Endothelial cell (in vitro differentiated cells): Measurements from ENCODE around the gene CABP4. TPM values are rescaled to one million over a fixed set of nuclear protein-coding genes. Genes with fewer than 3 reads are reported as not detected.

ENCODE experiments used
- DNase-seq: peaks from one replicate; pipeline ENCODE4 v3.0.0; 2021; ENCODE audit warnings: low spot score
- H3K27ac Mint-ChIP-seq: one replicate; pipeline ENCODE4 v1.8.0; 2021; ENCODE audit warnings: mixed read lengths, inconsistent platforms; ENCODE audit not compliant: unreplicated experiment
- H3K27me3 Mint-ChIP-seq: one replicate; pipeline ENCODE4 v1.8.0; 2021; ENCODE audit warnings: mild to moderate bottlenecking, moderate library complexity, mixed read lengths, inconsistent platforms; ENCODE audit not compliant: unreplicated experiment
- H3K36me3 Mint-ChIP-seq: one replicate; pipeline ENCODE4 v1.8.0; 2021; ENCODE audit warnings: mild to moderate bottlenecking, low read depth, mixed read lengths, inconsistent platforms; ENCODE audit not compliant: unreplicated experiment
- H3K4me1 Mint-ChIP-seq: one replicate; pipeline ENCODE4 v1.8.0; 2021; ENCODE audit warnings: mild to moderate bottlenecking, mixed read lengths, inconsistent platforms; ENCODE audit not compliant: unreplicated experiment
- H3K4me3 Mint-ChIP-seq: one replicate; pipeline ENCODE4 v1.8.0; 2021; ENCODE audit warnings: mild to moderate bottlenecking, mixed read lengths, inconsistent platforms; ENCODE audit not compliant: unreplicated experiment
- H3K9me3 Mint-ChIP-seq: one replicate; pipeline ENCODE4 v1.8.0; 2021; ENCODE audit warnings: mixed read lengths, inconsistent platforms; ENCODE audit not compliant: unreplicated experiment
- total RNA-seq: library from RNA; stranded (reverse); fragmentation: NEBNext Ultra II Directional; extraction: Animal tissue kit (Norgen Biotek cat#: 25700); gene quantifications from one replicate; pipeline ENCODE4 v1.2.1, GENCODE V29; 2021; ENCODE audit not compliant: unreplicated experiment
- TF ChIP-seq, protein P1 (sequence below): fragments of 200-600 bp; sonication (generic); IDR thresholded peaks from one replicate; pipeline ENCODE4 v1.5.0; 2021; ENCODE audit warnings: antibody characterized with exemption; ENCODE audit not compliant: unreplicated experiment

Gene CABP4
- total RNA-seq, 1 donor from 2014 or later = not detected

DNA sequence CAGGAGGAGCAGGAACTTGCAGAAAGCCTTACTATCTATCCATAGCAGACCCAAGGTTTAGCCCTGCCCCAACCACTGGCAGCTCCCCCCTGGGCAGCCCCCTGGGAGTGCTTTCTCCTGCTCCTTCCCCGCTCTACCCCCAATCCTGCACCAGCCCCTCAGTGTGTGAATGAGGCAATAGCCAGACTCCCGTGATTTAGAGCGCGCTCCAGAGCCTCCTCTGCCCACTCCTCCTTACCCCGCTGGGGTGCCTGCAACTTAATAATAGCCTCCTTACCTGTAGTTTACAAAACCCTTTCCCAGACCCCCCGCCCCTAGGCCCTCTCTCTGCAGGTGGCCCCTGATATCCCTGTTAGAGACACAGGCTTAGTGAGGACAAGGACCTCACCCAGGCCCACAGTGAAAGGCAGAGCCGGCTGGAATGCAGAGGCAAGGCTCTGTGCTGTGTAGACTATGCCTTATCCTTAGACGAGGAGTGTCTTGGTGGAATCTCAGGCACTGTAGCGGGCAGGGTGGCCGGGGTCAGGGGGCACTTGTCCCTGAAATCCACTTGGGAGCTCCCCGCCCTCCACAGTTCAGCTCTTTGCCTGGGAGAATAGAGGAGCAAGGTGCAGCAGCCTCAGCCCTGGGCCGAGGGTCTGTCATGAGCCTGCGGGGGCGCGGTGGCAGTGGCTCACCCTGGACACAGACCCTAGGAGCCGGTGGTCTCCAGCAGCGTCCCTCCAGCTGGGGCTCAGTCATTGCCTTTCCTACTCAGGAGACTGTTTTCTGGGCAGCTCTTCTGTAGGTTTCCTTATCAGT, 44.0 kb upstream of the CABP4 start:
- Mint-ChIP-seq H3K9me3 (no peaks in the 10 kb centered on the region), H3K27ac (no peak overlapping the region), H3K36me3 (no peaks in the 10 kb centered on the region), H3K4me3 (no peak overlapping the region), H3K27me3 (peaks cover 8% of the 10 kb centered on the region), H3K4me1 (peaks cover 16% of the 10 kb centered on the region)
- DNase-seq = no peak
- TF ChIP-seq, protein P1, sequence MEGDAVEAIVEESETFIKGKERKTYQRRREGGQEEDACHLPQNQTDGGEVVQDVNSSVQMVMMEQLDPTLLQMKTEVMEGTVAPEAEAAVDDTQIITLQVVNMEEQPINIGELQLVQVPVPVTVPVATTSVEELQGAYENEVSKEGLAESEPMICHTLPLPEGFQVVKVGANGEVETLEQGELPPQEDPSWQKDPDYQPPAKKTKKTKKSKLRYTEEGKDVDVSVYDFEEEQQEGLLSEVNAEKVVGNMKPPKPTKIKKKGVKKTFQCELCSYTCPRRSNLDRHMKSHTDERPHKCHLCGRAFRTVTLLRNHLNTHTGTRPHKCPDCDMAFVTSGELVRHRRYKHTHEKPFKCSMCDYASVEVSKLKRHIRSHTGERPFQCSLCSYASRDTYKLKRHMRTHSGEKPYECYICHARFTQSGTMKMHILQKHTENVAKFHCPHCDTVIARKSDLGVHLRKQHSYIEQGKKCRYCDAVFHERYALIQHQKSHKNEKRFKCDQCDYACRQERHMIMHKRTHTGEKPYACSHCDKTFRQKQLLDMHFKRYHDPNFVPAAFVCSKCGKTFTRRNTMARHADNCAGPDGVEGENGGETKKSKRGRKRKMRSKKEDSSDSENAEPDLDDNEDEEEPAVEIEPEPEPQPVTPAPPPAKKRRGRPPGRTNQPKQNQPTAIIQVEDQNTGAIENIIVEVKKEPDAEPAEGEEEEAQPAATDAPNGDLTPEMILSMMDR = no peak

DNA sequence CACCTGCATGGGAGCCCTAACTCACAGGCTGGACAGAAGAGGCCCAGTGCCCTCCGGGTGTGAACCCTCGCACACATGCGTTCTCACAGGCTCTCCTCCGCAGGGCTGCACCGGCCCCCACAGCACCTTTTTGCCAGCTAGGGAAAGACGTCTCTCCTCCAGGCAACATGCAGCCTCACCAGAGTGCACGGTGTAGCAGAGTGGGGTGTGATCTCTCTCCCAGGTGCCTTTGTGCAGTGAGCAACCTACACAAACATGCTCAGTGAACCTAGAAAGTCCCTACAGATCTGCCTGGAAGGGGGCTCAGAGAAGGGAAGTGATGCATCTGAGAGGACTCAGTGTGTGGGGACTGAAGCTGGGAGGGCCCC, 43.4 kb upstream of the CABP4 start:
- peaks cover 13% of the 10 kb centered on the region for H3K27me3 Mint-ChIP-seq
- H3K4me3 Mint-ChIP-seq = no peak overlapping the region
- H3K9me3 Mint-ChIP-seq = no peaks in the 10 kb centered on the region
- H3K4me1 Mint-ChIP-seq = peaks cover 18% of the 10 kb centered on the region
- DNase-seq = no peak
- TF ChIP-seq, protein P1 = no peak
- H3K27ac Mint-ChIP-seq = no peak overlapping the region
- no peaks in the 10 kb centered on the region for H3K36me3 Mint-ChIP-seq

DNA sequence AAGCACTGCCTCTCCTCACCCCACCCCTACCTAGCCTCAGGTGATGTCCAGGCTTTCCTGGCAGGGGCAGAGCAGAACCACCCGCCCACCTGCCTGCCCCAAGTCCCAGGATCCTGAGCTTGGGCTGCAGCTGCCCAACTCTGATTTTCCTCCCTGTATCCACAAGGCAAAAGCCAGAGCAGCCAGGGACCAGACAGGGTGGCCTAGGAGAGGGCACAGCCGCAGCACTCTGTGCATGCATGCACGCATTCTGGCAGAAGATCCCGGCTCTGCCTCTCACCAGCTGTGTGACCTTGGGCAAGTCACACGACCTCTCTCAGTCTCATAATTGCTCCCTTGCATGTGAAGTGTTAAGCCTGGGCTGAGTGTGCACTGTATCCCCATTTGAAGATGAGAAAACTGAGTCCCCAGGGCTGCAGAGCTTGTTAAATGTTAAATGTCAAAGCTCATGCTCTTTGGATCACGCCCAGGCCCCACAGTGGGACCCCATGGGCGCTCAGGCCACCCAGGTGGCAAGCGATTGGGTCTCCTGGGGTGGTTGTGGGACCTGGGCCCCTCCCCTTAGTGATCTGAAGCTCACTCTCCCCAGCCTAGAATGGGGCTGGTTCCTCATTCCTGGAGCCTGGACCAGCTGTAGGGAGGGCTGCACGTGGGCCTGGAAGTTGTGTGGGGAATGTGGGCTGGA, 42.5 kb upstream of the CABP4 start:
- no peaks in the 10 kb centered on the region for H3K36me3 Mint-ChIP-seq
- TF ChIP-seq, protein P1 = no peak
- H3K9me3 Mint-ChIP-seq = no peaks in the 10 kb centered on the region
- no peak for DNase-seq
- peaks cover 12% of the 10 kb centered on the region for H3K27me3 Mint-ChIP-seq
- no peak overlapping the region for H3K4me3 Mint-ChIP-seq
- peaks cover 15% of the 10 kb centered on the region for H3K4me1 Mint-ChIP-seq
- H3K27ac Mint-ChIP-seq = no peak overlapping the region

DNA sequence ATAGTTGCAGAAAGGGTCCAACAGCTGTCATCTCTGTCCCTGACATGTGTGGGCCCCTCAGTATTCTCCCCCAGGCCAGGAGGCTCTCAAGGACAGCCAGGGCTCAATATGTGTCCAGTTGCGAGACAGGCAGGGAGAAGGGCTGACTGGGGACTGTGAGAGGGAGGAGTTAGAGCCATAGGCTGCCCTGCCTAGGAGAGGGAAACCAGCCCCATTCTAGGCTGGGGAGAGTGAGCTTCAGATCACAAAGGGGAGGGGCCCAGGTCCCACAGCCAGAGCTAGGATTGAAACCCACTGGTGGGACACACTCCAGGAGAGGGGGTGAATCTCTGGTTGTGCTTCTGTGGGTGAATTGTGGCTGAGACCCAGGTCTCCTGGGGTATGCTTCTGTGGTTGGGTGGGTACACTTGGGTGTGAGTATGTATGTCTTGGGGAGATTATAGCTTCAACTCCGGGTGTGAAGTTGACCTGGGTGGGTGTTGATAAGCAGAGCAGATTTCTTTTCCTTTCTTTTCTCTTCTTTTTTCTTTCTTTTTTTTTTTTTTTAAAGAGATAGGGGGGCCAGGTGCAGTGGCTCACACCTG, 41.8 kb upstream of the CABP4 start:
- Mint-ChIP-seq H3K36me3 (no peaks in the 10 kb centered on the region), H3K9me3 (no peaks in the 10 kb centered on the region), H3K27me3 (peaks cover 12% of the 10 kb centered on the region), H3K27ac (no peak overlapping the region), H3K4me3 (peak overlapping the region; percentile 14), H3K4me1 (peaks cover 10% of the 10 kb centered on the region)
- TF ChIP-seq, protein P1 = no peak
- no peak for DNase-seq
